HFFc6 (cell line): ENCODE results near the gene TEKTIP1. TPM values are rescaled to one million over a fixed set of nuclear protein-coding genes. Genes with fewer than 3 reads are reported as not detected.
A peak's percentile ranks its signal among the peaks of the same experiment; 100 is the strongest.
"Not testable (repeated sequence)": the region's sequence is repeated elsewhere in the genome, so short reads cannot be mapped to it uniquely, and the experiment has no call there.

Experiments
- DNase-seq: peaks from one replicate; pipeline ENCODE4 v3.0.0-alpha.2; 2018
- H3K27ac Mint-ChIP-seq: 2 replicates; pipeline ENCODE4 v1.8.0; 2020; ENCODE audit warnings: mild to moderate bottlenecking, mixed read lengths
- H3K27me3 Mint-ChIP-seq: 2 replicates; pipeline ENCODE4 v1.8.0; 2021; ENCODE audit warnings: mild to moderate bottlenecking, moderate library complexity, mixed read lengths; ENCODE audit not compliant: insufficient read depth
- H3K36me3 Mint-ChIP-seq: 2 replicates; pipeline ENCODE4 v1.8.0; 2021; ENCODE audit warnings: low read depth, mixed read lengths
- H3K4me1 Mint-ChIP-seq: 2 replicates; pipeline ENCODE4 v1.8.0; 2020; ENCODE audit warnings: low read depth, mixed read lengths
- H3K4me3 Mint-ChIP-seq: 2 replicates; pipeline ENCODE4 v1.8.0; 2020; ENCODE audit warnings: mild to moderate bottlenecking, moderate library complexity, mixed read lengths
- H3K9me3 Mint-ChIP-seq: 2 replicates; pipeline ENCODE4 v1.8.0; 2020; ENCODE audit warnings: mild to moderate bottlenecking, mixed read lengths
- total RNA-seq, 6 experiments: library from RNA; stranded (reverse); fragmentation: NEBNext Ultra II Directional; extraction: Animal tissue kit (Norgen Biotek cat#: 25700); gene quantifications; 2 replicates in 1 of 6; 3 replicates in 5 of 6; pipeline ENCODE4 v1.2.3, GENCODE V29; 2021
- TF ChIP-seq, protein P1 (sequence below): fragments of 200-600 bp; sonication (generic); IDR thresholded peaks from 2 replicates; pipeline ENCODE4 v1.5.0; 2021; ENCODE audit warnings: antibody characterized with exemption, mild to moderate bottlenecking

The TEKTIP1 gene
- total RNA-seq, 6 experiments from 2014 or later: 0.25 to 0.51 (median 0.46) TPM; not detected in 1

DNA sequence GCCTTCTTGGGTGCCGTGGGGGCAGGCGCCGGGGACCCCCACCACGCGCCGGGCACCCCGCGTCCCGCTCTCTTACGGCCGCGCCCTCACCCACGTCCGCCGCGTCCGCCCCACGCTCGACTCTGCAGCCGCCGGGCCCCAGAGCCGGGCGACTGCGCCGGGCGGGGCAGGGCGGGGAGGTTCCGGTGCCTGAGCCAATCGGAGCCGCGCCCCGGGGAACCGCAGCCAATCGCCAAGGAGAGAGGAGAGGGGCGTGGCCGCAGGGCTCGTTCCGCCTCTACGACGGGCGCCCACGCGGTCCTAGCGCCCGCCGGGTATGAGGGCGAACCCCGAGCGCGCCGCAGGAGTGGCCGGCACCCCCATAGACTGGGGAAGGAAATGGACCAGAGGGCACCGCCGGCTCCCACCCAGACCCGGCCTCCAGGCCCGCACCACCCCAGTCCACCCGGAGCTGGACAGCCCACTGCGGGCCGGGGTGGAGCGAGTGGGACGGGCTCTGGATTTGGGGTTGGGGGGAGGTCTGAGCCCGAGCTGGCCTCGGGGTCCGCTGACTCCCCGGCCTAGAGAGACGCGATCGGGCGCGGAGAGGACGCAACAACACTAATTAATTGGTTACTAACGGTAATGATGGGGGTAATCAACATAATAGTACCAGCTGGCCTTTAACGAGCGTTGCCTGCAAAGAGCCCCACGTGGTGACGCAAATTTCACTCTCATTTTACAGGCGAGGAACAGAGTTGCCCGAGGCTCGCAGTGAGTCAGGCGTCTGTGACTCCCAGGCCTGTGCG, 18.7 kb downstream of the TEKTIP1 start, which contains the start of gene MFSD12:
Gene MFSD12 (minus strand): TSS at position 126 of the 788 bp plus-strand sequence. CDS start 183 bp downstream, outside the sequence.
- H3K36me3 Mint-ChIP-seq: peaks cover 3% of the 10 kb centered on the region; the same call in 1 of the 2 replicates
- DNase-seq: peak; percentile 91
- H3K4me3 Mint-ChIP-seq: peak within 1 kb of the TSS; percentile 98
- peak within 1 kb of the TSS; percentile 96 for H3K27ac Mint-ChIP-seq
- TF ChIP-seq, protein P1, sequence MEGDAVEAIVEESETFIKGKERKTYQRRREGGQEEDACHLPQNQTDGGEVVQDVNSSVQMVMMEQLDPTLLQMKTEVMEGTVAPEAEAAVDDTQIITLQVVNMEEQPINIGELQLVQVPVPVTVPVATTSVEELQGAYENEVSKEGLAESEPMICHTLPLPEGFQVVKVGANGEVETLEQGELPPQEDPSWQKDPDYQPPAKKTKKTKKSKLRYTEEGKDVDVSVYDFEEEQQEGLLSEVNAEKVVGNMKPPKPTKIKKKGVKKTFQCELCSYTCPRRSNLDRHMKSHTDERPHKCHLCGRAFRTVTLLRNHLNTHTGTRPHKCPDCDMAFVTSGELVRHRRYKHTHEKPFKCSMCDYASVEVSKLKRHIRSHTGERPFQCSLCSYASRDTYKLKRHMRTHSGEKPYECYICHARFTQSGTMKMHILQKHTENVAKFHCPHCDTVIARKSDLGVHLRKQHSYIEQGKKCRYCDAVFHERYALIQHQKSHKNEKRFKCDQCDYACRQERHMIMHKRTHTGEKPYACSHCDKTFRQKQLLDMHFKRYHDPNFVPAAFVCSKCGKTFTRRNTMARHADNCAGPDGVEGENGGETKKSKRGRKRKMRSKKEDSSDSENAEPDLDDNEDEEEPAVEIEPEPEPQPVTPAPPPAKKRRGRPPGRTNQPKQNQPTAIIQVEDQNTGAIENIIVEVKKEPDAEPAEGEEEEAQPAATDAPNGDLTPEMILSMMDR: no peak
- H3K9me3 Mint-ChIP-seq: no peaks in the 10 kb centered on the region
- peaks cover 1% of the 10 kb centered on the region; the same call in 1 of the 2 replicates for H3K27me3 Mint-ChIP-seq
- H3K4me1 Mint-ChIP-seq: peaks cover 25% of the 10 kb centered on the region

DNA sequence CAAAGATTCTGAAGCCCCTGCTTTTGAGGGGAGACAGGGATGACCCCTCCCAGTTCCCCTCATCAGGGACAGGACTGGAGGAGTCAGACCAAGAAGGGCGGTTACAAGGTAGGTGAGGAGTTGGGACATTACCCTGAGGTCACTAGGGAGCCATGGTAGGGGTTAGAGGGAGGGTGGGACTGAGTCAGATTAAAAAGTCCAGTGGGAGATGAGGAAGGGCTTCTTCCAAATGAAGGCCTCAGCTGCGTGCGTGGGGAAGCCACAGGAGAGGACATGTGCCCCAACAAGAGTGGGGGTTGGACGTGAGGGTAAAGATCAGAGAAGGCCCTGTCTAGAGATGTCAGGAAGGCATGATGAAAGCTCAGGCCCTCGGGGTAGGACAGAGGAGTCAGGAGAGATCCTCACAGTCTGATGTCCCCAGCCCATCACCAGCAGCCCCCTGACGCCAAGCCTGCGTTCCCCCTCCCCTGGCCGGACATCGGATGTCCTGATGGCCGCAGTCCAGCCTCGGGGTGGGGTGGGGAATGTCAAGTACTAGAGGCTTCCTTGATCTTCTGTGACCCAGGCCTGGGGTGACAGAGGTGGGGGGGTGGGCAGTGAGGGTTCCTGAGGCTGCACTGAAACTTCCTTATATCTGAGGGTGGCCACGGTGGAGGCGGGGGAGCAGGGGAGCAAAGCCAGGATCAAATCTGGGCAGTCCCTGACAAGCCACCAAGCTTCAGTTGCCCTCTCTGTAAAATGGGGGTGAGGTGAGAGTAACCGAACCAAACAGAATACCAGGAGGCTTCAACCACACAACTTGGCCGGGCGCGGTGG, 24.9 kb downstream of the TEKTIP1 start:
- no peak overlapping the region for H3K4me3 Mint-ChIP-seq
- TF ChIP-seq, protein P1: no peak
- no peaks in the 10 kb centered on the region for H3K36me3 Mint-ChIP-seq
- no peaks in the 10 kb centered on the region for H3K9me3 Mint-ChIP-seq
- DNase-seq: no peak
- H3K27me3 Mint-ChIP-seq: peaks cover 4% of the 10 kb centered on the region; the same call in 1 of the 2 replicates
- H3K27ac Mint-ChIP-seq: no peak overlapping the region
- no peaks in the 10 kb centered on the region; the same call in 1 of the 2 replicates for H3K4me1 Mint-ChIP-seq

DNA sequence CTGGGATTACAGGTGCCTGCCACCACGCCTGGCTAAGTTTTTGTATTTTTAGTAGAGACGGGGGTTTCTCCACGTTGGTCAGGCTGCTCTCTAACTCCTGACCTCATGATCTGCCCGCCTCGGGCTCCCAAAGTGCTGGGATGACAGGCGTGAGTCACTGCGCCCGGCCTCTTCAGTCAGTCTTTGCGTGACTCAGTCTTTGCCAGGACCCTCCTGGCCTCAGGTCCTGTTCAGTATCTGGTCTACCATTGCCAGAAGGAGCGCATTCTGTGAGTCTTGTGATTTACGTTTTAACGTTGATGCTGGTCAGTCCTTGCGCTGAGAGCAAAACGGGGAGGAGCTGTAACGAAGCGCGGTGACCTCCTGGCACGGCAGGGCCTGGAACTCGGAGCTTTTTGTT, 26.2 kb downstream of the TEKTIP1 start:
- Mint-ChIP-seq H3K27ac (peak overlapping the region; percentile 49; the same call in 1 of the 2 replicates), H3K4me1 (no peaks in the 10 kb centered on the region; the same call in 1 of the 2 replicates), H3K4me3 (no peak overlapping the region), H3K27me3 (peaks cover 4% of the 10 kb centered on the region; the same call in 1 of the 2 replicates), H3K9me3 (no peaks in the 10 kb centered on the region), H3K36me3 (no peaks in the 10 kb centered on the region)
- no peak for DNase-seq
- TF ChIP-seq, protein P1: no peak

DNA sequence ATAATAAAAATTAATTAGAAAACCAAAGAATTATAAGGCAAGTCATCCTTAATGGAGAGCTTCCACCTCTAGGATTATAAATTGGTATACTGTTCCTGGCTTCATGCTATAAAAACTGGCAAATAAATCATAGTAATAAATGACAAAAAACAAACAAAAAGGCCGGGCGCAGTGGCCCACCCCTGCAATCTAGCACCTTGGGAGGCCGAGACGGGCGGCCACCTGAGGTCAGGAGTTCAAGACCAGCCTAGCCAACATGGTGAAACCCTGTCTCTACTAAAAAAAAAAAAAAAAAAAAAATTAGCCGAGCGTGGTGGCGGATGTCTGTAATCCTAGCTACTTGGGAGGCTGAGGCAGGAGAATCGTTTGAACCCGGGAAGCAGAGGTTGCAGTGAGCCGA, 31.1 kb downstream of the TEKTIP1 start:
- not testable (repeated sequence) for H3K27me3 Mint-ChIP-seq, DNase-seq, H3K9me3 Mint-ChIP-seq, H3K27ac Mint-ChIP-seq, H3K36me3 Mint-ChIP-seq, H3K4me3 Mint-ChIP-seq
- peaks cover 13% of the 10 kb centered on the region for H3K4me1 Mint-ChIP-seq

DNA sequence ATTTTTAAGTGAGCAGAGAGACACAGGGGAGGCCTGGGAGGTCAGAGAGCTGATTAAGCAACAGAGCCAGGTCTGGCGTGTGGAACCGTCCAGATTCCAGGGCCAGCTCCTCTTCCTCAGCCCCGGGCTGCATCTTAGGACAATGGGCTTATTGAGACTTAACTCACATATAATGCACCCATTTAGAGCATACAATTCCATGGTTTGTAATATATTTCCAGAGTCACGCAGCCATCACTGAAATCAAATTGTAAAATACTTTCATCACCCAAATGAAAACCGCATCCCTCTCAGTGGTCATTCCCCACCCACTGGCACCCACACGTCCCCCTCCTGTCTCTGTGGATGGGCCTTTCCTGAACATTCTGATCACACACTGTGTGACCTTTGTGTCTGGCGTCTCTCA, 31.6 kb downstream of the TEKTIP1 start:
- H3K27me3 Mint-ChIP-seq: peaks cover 3% of the 10 kb centered on the region
- H3K9me3 Mint-ChIP-seq: no peaks in the 10 kb centered on the region
- H3K36me3 Mint-ChIP-seq: peaks cover 13% of the 10 kb centered on the region
- no peak overlapping the region for H3K4me3 Mint-ChIP-seq
- TF ChIP-seq, protein P1: no peak
- H3K27ac Mint-ChIP-seq: no peak overlapping the region
- peaks cover 17% of the 10 kb centered on the region for H3K4me1 Mint-ChIP-seq
- no peak for DNase-seq
